22Rv1 (cell line): ENCODE measurements around the gene CAMK4.

Source experiments
- H3K27ac ChIP-seq: fragments of 450-650 bp; 2 replicates; pipeline ENCODE4 v1.5.1; 2017
- CTCF ChIP-seq: fragments of 450-650 bp; IDR thresholded peaks from 2 replicates; pipeline ENCODE4 v1.5.1; 2017; ENCODE audit warnings: mild to moderate bottlenecking
- ZFX ChIP-seq: fragments of 450-650 bp; IDR thresholded peaks from 2 replicates; pipeline ENCODE4 v1.6.1; 2017; ENCODE audit warnings: antibody characterized with exemption, borderline replicate concordance

CAMK4 gene

GRCh38 chr5:111528056-111528455 lies 303.9 kb downstream of the CAMK4 start:
- no peak overlapping the region for H3K27ac ChIP-seq
- TF ChIP-seq ZFX = no peak
- no peak for TF ChIP-seq CTCF

- no peak overlapping the region for H3K27ac ChIP-seq
Observed at GRCh38 chr5:111530298-111530740, 306.1 kb downstream of the CAMK4 start.

GRCh38 chr5:111532886-111533582 lies 308.9 kb downstream of the CAMK4 start:
- H3K27ac ChIP-seq = no peak overlapping the region
- TF ChIP-seq ZFX (no peak), CTCF (no peak)

More at GRCh38 chr5:111530298-111530740, 306.1 kb downstream of the CAMK4 start:
- TF ChIP-seq CTCF (no peak), ZFX (no peak)

GRCh38 chr5:111535879-111536549 lies 311.8 kb downstream of the CAMK4 start:
- no peak for TF ChIP-seq CTCF
- TF ChIP-seq ZFX = no peak

GRCh38 chr5:111537141-111538024 lies 313.2 kb downstream of the CAMK4 start:
- H3K27ac ChIP-seq = no peak overlapping the region
- TF ChIP-seq CTCF = no peak
- no peak for TF ChIP-seq ZFX

More at GRCh38 chr5:111535879-111536549, 311.8 kb downstream of the CAMK4 start:
- no peak overlapping the region for H3K27ac ChIP-seq
